OCI-LY3 (cell line): ENCODE measurements around the gene ANKZF1.

Experiments used
- CTCF ChIP-seq: fragments of 200-600, 300-600 bp; sonication (generic); IDR thresholded peaks from 2 replicates; pipeline ENCODE4 v1.5.1; 2014; ENCODE audit warnings: antibody characterized with exemption, low read length, low read depth
- EZH2phosphoT487 ChIP-seq: fragments of 200-600 bp; shearing (Covaris generic); IDR thresholded peaks from 2 replicates; pipeline ENCODE4 v1.6.1; 2018; ENCODE audit warnings: antibody characterized with exemption, mixed run types, low read depth

- TF ChIP-seq CTCF (no peak), EZH2phosphoT487 (no peak)
These were observed 18.4 kb downstream of the ANKZF1 start for GRCh38 chr2:219247678-219248642.
